HG03342 (cell line): Measurements from ENCODE around the gene LAMA3.

Source experiments
- ATAC-seq: cut with Tn5 transposase; IDR thresholded peaks from one replicate; pipeline ENCODE4 v1.9.1; 2021; ENCODE audit warnings: mild to moderate bottlenecking, moderate library complexity; ENCODE audit not compliant: unreplicated experiment

The LAMA3 gene, protein sequence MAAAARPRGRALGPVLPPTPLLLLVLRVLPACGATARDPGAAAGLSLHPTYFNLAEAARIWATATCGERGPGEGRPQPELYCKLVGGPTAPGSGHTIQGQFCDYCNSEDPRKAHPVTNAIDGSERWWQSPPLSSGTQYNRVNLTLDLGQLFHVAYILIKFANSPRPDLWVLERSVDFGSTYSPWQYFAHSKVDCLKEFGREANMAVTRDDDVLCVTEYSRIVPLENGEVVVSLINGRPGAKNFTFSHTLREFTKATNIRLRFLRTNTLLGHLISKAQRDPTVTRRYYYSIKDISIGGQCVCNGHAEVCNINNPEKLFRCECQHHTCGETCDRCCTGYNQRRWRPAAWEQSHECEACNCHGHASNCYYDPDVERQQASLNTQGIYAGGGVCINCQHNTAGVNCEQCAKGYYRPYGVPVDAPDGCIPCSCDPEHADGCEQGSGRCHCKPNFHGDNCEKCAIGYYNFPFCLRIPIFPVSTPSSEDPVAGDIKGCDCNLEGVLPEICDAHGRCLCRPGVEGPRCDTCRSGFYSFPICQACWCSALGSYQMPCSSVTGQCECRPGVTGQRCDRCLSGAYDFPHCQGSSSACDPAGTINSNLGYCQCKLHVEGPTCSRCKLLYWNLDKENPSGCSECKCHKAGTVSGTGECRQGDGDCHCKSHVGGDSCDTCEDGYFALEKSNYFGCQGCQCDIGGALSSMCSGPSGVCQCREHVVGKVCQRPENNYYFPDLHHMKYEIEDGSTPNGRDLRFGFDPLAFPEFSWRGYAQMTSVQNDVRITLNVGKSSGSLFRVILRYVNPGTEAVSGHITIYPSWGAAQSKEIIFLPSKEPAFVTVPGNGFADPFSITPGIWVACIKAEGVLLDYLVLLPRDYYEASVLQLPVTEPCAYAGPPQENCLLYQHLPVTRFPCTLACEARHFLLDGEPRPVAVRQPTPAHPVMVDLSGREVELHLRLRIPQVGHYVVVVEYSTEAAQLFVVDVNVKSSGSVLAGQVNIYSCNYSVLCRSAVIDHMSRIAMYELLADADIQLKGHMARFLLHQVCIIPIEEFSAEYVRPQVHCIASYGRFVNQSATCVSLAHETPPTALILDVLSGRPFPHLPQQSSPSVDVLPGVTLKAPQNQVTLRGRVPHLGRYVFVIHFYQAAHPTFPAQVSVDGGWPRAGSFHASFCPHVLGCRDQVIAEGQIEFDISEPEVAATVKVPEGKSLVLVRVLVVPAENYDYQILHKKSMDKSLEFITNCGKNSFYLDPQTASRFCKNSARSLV (N-terminal part only)

DNA sequence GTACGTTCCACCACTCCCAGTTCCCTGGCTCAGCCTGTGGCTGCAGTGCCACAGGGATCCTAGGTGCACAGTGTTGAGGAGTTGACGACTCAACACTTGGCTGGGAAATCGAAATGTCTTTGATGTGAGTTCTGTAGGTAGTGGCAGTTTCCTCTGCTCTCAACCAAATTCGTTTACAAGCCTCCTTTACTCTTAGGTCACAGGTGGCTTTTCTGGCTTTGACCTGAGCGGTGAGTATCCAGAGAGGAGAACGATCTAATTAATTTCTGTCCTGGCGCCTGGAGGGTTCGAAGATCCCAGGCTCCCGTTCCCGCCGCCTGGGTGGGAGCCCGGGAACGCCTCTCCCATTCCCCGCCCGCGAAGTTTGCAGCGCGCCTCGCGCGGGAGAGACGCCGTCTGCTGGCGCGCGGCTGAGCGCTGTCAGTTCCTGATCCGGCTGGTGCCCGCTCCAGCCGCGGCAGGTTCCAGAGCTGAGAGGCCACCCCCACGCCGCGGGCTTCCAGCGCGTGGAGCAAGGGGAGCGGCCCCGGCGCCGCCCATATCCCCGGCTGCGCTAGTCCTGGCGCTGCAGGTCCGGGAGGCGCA lies at the start of gene LAMA3:
Gene LAMA3, plus strand, starts transcription at position 423 of the 585 bp plus-strand sequence. CDS start 231 bp downstream, outside the sequence.
- ATAC-seq, result no peak

DNA sequence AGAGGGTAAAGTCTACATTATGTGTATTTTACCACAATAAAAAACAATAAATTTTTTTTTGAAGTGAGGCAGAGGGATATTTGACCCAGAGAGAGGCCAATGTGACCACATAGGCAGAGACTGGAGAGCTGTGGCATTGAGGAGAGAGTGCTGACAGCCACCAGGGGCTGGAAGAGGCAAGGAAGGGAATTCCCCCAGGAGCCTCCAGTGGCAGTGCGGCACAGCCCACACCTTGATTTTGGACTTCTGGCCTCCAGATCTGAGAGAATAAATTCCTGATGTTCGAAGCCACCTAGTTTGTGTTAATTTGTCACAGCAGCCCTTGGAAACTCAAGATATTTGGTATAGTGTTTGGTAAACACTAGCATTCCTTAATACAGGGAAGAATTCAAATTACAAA lies 49.2 kb upstream of the LAMA3 start:
- no peak for ATAC-seq

DNA sequence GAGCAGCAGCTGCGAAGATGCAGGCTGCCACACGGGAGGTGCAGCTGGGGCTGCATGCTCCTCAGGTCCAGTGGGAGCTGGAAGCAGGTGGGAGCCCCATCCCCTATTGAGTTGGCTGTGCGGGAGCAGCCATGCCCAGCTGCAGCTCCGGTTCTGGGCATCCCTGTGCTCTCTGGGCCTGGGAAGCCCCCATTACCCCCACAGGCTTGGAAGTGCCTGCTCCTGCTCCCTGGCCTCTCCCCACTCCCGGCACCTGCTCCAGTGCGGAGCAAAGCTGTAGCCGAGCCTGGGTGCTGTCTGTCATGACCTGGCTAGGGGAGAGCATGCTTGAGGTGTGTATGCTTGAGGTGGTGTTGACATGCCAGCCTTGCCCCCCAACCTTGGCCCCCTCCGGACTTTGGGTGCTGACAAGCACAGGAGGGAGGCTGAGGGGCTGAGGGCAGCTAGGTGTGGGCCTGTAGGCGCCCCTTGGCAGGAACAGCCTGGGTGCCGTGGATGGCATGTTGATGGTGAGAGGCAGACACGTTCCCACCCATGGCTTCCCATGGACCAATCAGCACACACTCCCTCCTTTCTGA lies 48.0 kb upstream of the LAMA3 start:
- no peak for ATAC-seq

DNA sequence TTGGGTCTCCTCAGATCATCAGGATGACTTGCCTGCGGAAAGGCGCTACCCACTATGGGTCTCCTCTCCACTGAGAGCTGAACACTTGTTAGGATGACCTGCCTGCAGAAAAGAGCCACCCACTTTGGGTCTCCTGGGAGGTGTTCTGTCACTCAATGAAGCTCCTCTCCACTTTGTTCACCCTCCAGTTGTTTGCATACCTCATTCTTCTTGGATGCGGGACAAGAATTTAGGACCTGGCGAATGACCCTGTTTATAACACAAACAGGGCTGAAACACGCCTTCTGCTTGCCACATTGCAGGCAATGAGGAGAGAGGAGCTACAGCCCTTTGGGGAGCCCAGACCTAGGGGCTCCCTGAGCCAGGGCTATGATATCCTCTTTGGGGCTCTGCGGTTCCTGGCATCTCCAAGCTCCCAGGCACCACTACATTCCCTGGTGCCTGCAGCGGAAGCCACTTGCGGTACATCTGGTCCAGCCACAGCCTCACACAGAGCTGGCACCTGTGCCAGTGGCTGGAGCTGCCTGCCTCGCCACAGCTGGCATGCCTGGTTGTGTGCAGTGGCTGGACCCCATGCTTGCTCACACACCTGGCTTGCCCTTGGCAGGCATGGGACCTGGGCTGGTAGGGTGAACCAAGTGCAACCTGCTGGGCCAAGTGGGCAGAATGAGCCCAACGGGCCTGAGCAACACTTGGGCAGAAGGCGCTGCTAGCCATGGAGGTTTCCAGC lies 47.2 kb upstream of the LAMA3 start:
- ATAC-seq, result no peak

DNA sequence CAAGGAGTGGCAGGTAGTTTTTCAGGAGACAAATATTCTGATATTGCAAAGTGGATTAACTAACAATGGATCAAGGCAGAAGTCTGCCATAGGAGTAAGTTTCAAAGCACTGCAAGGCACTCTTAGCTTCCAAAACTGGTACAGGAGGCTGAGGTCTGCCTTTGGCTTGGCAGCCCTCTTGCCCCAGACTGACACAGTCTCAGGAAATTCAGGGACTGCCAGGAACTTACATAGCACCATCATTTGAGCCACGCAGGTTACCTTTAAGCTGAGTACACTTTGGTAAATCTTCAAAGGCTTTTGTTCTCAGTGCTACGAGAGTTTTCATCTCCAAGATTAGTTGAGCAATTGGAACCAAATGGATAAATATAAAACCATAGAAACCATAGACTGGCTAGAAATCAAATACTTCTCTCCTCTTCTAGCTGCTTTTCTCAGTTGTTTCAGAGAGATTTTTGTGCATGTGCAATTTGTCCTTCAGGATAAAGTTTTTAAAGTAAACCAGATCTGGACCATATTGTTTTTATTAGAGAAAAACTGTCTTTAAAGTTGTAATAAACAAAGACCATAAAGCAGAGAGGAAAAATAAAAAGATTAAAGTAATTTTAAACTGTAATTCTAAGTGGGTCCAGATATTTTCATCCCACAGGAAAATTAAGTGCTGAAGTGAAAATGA lies 45.3 kb upstream of the LAMA3 start:
- ATAC-seq, result no peak

DNA sequence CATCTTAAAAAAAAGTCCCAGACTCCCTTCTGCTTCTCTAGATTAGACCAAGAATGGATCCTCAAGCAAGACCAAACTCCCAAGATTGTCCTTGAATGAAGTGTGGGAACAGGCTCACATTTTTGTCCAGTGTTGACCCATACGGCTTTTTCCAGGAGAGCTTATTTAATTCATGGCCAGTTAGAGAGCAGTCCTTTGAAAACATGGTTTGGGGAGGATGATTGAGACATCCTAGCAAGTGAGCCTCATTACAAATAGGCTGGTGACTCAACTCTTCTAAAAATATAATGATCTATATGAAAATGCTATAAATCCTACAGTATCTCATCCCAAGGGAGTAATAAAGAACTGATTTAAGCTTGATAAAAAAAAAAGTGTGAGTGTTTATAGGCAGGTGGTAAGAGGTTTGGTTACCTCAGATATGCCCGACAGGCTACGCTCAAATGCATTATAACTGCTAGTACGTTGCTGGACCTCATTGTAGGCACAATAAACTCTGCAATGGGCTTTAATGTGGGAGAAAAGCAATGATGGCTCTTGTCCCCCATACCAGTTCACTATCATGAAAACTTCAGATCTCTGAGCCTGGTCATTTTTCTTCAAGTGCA lies 43.6 kb upstream of the LAMA3 start:
- no peak for ATAC-seq

DNA sequence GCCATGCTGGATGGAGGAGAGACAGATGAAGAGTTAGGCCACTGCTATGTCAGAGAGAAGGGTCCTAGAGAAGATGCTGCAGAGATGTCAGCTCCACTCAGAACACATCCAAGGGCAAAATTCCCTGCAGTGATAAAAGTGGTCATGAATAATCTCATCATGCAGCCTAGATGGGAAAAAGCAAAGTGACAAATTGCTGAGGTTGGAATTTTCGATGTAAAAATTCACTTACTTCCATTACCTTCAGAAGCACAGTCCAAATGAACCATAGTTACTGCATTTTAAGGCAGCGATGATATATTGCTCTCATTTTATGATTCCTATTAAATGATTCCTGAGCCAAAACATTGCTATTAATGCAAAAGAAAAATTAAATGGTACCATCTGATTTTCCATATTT lies 43.0 kb upstream of the LAMA3 start:
- ATAC-seq, result no peak

DNA sequence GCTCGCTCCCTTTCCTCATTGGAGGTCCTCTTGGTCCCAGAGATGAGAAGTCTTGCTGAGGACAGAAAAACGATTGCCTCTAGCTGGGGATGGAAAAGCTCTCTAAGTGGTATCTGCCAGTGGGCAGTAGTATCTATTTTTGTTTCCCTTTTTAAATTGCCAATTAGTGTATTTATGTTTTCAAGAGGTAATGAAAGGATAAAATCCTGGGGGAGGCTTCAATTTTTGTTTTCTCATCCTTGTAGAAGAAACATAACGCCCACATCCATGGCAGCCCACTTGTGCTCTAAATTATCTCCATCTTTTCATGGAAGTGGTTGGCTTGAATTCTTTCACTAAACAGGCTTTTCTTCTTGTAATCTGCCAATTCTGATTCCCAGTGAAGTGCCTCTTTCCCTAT lies 40.8 kb upstream of the LAMA3 start:
- no peak for ATAC-seq

DNA sequence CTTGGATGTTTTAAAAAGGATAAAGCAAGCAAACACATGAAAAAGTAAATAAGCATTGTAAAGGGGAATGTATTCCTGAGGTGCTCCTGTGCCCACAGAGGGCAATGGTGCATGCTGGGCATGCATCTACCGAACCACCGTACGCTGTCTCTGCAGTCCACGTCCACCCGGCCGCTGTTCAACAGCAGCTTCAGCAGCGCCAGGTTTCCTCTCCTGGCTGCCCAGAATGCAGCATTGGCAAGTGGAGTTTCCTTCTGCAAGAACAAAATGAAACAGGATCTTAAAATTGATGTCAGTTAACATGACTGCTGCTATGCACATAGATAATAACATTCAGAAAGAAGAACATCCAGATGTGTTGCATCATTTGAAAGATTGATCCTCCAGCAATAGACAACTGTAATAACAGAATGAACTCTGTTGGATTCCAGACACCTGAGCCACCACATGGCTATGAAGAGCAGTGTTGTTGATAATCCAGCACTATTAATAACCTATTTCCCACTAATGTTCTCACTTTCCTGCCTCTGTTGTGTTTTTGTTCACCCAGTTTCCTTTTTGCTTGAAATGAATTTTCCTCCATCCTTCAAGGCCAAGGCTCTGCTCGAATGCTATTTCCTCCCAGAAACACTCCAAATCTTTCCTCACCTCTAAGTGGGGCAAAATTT lies 40.2 kb upstream of the LAMA3 start:
- no peak for ATAC-seq

DNA sequence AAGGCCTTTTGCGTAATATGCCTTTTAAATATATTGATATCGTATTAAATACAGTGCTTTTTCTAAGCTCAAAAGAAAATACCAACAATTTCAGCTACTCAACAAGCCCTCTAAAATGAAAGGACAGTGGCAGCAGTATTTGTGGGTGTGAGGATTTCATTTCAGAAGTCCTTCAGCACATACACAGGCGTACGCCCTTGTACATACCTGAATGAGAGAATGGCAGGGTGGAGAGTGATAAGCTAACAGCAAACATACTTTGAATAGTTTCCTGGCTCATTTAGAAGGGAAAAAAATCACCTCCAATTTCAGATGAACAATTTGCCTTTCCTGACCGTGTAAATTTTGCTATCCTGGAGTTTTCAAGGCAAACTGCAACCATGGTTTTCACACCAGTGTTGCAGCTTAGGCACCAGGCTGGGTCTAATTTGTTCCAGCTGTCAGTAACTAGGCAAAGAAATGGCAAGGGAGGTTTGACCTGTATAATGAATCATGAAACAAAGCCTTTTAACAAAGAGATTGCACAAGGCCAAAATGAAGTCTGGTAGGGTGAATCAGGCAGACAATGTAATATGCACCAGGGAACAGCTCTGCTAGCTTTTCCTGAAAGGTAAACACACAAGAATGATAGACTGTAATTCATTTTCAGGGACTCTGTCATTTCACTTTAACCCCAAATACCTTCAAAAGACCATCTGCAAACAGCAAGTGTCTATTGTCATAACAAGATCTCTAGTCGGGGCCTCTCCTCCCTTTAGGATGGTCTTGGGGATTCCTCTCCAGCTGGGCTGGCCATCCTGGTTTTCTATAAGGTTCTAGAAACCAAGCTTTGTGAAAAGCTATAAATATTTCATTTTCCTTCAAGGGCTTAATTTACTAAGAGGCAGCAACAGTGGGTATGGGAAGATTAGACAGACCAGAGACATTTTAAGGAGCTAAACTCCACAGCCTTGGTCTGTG lies 38.0 kb upstream of the LAMA3 start:
- no peak for ATAC-seq

DNA sequence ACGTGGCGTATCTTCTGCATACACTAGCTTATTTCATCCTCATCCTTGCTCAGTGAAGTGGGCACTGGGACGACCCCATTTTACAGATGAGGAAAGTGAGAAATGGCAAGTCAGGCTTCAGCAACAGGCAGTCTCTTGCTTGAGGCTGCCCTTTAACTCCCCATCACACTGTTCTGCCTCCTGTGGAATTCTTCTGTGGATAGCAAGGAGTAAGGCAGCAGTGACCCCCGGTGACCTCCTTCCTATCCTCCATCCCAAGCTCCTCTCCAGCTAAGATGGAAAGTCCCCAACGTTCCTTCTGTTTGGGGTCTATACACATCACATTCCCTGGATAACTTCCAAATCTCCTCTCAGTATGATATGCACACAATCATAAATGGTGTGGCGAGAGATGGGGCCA lies 37.0 kb upstream of the LAMA3 start:
- no peak for ATAC-seq

DNA sequence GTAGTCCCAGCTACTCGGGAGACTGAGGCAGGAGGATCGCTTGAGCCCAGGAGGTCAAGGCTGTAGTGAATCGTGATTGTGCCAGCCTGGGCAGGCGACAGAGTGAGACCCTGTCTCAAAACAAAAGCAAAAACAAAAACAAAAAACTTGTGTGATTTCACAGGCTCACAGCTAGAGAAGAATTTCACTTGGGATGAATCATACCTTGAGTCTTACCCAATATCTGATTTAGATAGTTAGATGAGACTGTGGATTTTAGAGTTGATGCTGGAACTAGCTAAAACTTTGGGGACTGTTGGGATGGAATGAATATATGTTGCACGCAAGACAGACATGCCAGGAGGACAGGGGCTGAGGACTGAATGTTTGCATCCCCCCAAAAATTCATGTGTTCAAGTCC lies 31.0 kb upstream of the LAMA3 start:
- no peak for ATAC-seq

DNA sequence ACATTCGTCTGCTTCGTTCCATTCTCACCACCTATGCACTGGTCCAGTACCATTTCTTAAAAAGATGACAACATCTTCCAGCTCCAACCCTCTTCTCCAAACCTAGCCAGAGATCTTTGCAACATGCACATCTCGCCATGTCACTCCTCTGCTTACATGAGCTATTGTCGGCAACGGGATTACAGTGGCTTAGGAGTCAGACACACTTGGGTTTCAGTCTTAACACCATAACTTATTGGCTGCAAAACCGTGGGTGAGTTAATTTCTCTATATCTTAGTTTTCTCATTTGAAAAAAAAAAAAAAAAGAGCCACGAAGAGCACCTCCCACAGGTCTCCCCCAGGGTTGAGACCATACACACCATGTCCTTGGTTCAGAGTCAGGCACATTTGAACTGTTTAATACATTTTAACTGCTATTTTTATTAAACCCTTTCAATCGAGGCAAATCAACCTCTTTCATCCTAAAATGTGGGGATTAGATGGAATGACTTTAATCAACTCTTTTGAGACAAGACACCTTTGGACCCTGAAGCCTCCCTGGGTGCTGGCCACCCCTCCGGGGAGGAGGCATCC lies 27.4 kb upstream of the LAMA3 start:
- no peak for ATAC-seq

DNA sequence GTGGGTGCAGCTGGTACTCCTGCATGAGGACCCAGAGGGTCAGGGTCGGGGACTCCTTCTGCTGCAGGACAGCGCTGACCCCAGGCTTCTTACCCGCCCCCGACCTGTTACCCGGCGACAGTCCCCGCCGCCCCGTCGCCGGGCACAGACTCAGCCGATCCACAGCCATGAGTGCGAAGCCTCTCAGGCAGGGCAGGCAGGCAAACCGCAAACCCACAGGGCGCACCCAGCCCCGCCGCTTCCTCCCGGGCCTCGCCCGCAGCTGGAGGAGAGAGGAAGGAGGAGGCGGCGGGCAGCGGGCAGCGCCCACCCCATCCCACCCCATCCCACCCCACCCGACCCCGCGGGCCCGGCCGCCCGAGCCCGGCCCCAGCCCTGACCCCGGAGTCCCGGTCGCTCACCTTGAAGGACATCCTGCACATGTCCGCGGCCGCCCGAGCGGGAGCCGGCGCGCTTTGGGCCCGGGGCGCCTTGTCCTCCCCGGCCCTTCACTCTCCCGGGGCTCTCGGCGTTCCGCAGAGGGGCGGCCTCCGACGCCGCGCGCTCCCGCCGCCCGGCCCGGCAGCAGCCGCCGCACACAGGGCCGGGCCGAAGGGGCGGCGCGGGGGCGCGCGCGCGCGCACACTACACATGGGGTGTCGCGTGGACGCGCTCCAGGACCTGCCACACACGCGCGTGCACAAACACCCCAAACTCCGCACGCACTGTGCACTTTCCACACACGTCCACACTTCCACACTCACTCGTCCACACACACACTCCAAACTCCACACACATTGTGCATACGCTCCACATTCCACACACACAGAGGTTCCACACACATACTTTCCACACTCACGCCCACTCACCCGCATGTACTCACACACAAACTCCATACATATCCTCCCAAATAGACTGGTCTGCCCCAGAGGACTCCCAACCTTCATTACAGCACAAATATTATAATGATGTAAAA lies 26.7 kb upstream of the LAMA3 start, which contains the start of gene ANKRD29:
Gene ANKRD29, minus strand, starts transcription at position 603 of the 955 bp plus-strand sequence. Its CDS starts 181 bp downstream, at position 422.
- ATAC-seq, result no peak

DNA sequence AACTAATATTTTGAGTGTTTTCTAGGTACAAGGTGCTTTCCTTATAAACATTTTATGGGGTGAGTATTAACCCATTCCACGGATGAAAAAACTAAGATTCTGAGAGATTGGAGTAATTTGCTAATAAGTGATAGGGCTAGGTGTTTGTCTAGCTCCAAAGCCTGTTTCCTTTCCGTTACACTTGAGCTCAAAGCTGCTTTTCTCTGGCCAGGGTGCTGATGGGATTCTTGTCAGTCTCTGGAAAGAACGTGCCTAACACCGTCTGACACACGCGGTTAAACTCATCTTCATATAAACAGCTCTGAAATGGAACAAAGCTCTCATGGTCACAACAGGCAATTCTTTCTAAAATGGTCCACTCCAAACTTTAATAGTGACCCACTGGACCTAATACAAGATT lies 24.6 kb upstream of the LAMA3 start:
- no peak for ATAC-seq

DNA sequence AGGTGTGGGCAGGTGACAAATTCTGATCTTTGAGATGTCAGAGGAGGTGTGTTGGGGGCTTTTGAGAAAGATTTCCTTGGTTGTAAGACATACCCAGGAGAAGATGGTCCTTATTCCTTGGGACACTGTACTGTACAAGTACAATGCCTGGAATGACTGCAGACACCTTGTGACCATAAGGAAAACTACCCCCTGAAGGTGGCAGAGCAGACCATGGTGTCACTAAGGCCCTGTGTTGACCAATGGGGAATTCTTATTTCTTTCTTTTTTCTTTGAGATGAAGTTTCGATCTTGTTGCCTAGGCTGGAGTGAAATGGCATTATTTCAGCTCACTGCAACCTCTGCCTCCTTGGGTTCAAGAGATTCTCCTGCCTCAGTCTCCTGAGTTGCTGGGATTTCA lies 22.1 kb upstream of the LAMA3 start:
- no peak for ATAC-seq
